Medulla oblongata (tissue), 1 donor: ENCODE results near the gene OPN3.
A peak's percentile ranks its signal among the peaks of the same experiment; 100 is the strongest.

Experiments
- DNase-seq: peaks from one replicate; pipeline ENCODE4 v3.0.0-alpha.2; 2015; ENCODE audit errors: extremely low spot score

Gene OPN3

GRCh38 chr1:241622669-241623068 is 17.5 kb downstream of the OPN3 start:
- no peak for DNase-seq

- DNase-seq = no peak
Observed at GRCh38 chr1:241617426-241617825, 22.7 kb downstream of the OPN3 start.

- DNase-seq = no peak
Observed at GRCh38 chr1:241615043-241615974, 24.9 kb downstream of the OPN3 start.

- DNase-seq = no peak
Observed at GRCh38 chr1:241614572-241614971, 25.6 kb downstream of the OPN3 start.

GRCh38 chr1:241614144-241614543 is 26.0 kb downstream of the OPN3 start:
- DNase-seq = no peak

- no peak for DNase-seq
Observed at GRCh38 chr1:241612533-241613477, 27.4 kb downstream of the OPN3 start.

- DNase-seq = no peak
Observed at GRCh38 chr1:241611736-241612135, 28.4 kb downstream of the OPN3 start.

- peak; percentile 90 for DNase-seq
Observed at GRCh38 chr1:241611063-241611462, 29.1 kb downstream of the OPN3 start.

GRCh38 chr1:241610056-241610815 is 29.9 kb downstream of the OPN3 start:
- DNase-seq = no peak

- no peak for DNase-seq
Observed at GRCh38 chr1:241608379-241609033, 31.7 kb downstream of the OPN3 start.

GRCh38 chr1:241607497-241607896 is 32.7 kb downstream of the OPN3 start:
- DNase-seq = no peak

- no peak for DNase-seq
Observed at GRCh38 chr1:241606544-241606943, 33.6 kb downstream of the OPN3 start.

GRCh38 chr1:241605146-241605805 is 34.9 kb downstream of the OPN3 start:
- no peak for DNase-seq

- no peak for DNase-seq
Observed at GRCh38 chr1:241603731-241604245, 36.4 kb downstream of the OPN3 start.

GRCh38 chr1:241600496-241600901 is 39.7 kb downstream of the OPN3 start:
- no peak for DNase-seq

- no peak for DNase-seq
Observed at GRCh38 chr1:241598249-241598648, 41.9 kb downstream of the OPN3 start.

- no peak for DNase-seq
Observed at GRCh38 chr1:241596633-241597032, 43.5 kb downstream of the OPN3 start.

GRCh38 chr1:241593186-241593585 is 47.0 kb downstream of the OPN3 start:
- DNase-seq = no peak

GRCh38 chr1:241592273-241592958 is 47.8 kb downstream of the OPN3 start:
- no peak for DNase-seq

GRCh38 chr1:241591736-241592135 is 48.4 kb downstream of the OPN3 start:
- no peak for DNase-seq
